Liver (tissue), 3 donors: ENCODE results near the gene ZPBP2.

ENCODE experiments used
- CTCF ChIP-seq: fragments of 150-350 bp; IDR thresholded peaks from 2 replicates; pipeline ENCODE4 v1.5.1; 2017; ENCODE audit warnings: improper control_type of control experiment, low read depth, low read length; ENCODE audit not compliant: missing input control
- EGR1 ChIP-seq, 2 donors: IDR thresholded peaks; 2 replicates each; pipeline ENCODE4 v1.6.1; 2016 to 2018; ENCODE audit warnings: antibody characterized with exemption in 2 of 2, low read depth in 2 of 2
- HNF4G ChIP-seq: IDR thresholded peaks from 2 replicates; pipeline ENCODE4 v1.6.1; 2016; ENCODE audit warnings: antibody characterized with exemption
- donor health status: healthy.
- donor health status: healthy.

- TF ChIP-seq CTCF (no peak), HNF4G (no peak), EGR1 (IDR thresholded peaks at IDR 0.05; ENCODE audit: low read depth in 2 of 2) (no peak)
Observed at GRCh38 chr17:39845052-39845846, 22.8 kb upstream of the ZPBP2 start.
